ENCODE results near the gene SPPL2B.

GRCh38 chr19:2328401-2329148, at the start of gene SPPL2B, which contains the start of gene LSM7:
- TF ChIP-seq MXI1 (conservative IDR thresholded peaks at IDR 0.05; ENCODE audit: poor library complexity, severe bottlenecking) (peak; percentile 96), EZH2 (IDR thresholded peaks at IDR 0.05; ENCODE audit: borderline replicate concordance, insufficient read depth, low read length, poor library complexity, severe bottlenecking) (no peak), RAD21 (conservative IDR thresholded peaks at IDR 0.05) (no peak), CTCF (IDR thresholded peaks at IDR 0.05; ENCODE audit: poor library complexity, severe bottlenecking) (no peak), POLR2AphosphoS5 (IDR thresholded peaks at IDR 0.05) (peak; percentile 97), TAF1 (IDR thresholded peaks at IDR 0.05; ENCODE audit: low read depth) (peak; percentile 80), REST (IDR thresholded peaks at IDR 0.05; ENCODE audit: borderline replicate concordance) (peak; percentile 85)
